GM23338 (cell line): ENCODE results near the gene ADRA1B. TPM values are rescaled to one million over a fixed set of nuclear protein-coding genes. Genes with fewer than 3 reads are reported as not detected.

Experiments used
- ATAC-seq: fragments of 200-7000 bp; cut with Tn5 transposase; 3 replicates; pipeline ENCODE4 v1.9.1; 2020
- DNase-seq: peaks from one replicate; pipeline ENCODE4 v3.0.0-alpha.2; 2015; ENCODE audit warnings: low spot score
- H2AFZ ChIP-seq: fragments of 200-600 bp; sonication (generic); 2 replicates; pipeline ENCODE4 v1.8.0; 2016; ENCODE audit warnings: antibody characterized with exemption, mild to moderate bottlenecking, moderate library complexity
- H3F3A ChIP-seq: fragments of 200-600 bp; sonication (generic); replicated peaks from 2 replicates; pipeline ENCODE4 v1.8.0; 2017; ENCODE audit warnings: antibody characterized with exemption, mixed run types, low read depth
- H3K27ac ChIP-seq: fragments of 200-600 bp; sonication (generic); 2 replicates; pipeline ENCODE4 v1.6.1; 2016; ENCODE audit warnings: low read depth
- H3K27me3 ChIP-seq: fragments of 200-600 bp; sonication (generic); 2 replicates; pipeline ENCODE4 v1.8.0; 2016; ENCODE audit warnings: mild to moderate bottlenecking, mixed run types, moderate library complexity; ENCODE audit not compliant: insufficient read depth
- H3K36me3 ChIP-seq: fragments of 200-600 bp; sonication (generic); 2 replicates; pipeline ENCODE4 v1.8.0; 2016; ENCODE audit warnings: mild to moderate bottlenecking; ENCODE audit not compliant: insufficient read depth
- H3K4me1 ChIP-seq: fragments of 200-600 bp; sonication (generic); 2 replicates; pipeline ENCODE4 v1.8.0; 2016; ENCODE audit warnings: mild to moderate bottlenecking, moderate library complexity; ENCODE audit not compliant: insufficient read depth
- H3K4me2 ChIP-seq: fragments of 200-600 bp; sonication (generic); 2 replicates; pipeline ENCODE4 v1.7.1; 2017; ENCODE audit warnings: mixed run types
- H3K4me3 ChIP-seq: fragments of 200-600 bp; sonication (generic); 2 replicates; pipeline ENCODE4 v1.6.1; 2016; ENCODE audit warnings: mixed run types
- H3K79me2 ChIP-seq: fragments of 200-600 bp; sonication (generic); replicated peaks from 2 replicates; pipeline ENCODE4 v1.8.0; 2017; ENCODE audit warnings: mild to moderate bottlenecking; ENCODE audit not compliant: insufficient read depth
- H3K9me2 ChIP-seq: fragments of 200-600 bp; sonication (generic); 2 replicates; pipeline ENCODE4 v1.8.0; 2017; ENCODE audit not compliant: insufficient read depth
- H4K20me1 ChIP-seq: fragments of 200-600 bp; sonication (generic); replicated peaks from 2 replicates; pipeline ENCODE4 v1.8.0; 2017; ENCODE audit warnings: mild to moderate bottlenecking; ENCODE audit not compliant: insufficient read depth
- H3K27ac Mint-ChIP-seq: 2 replicates; pipeline ENCODE4 v1.8.0; 2020; ENCODE audit warnings: inconsistent platforms, mild to moderate bottlenecking, moderate library complexity, mixed read lengths
- H3K27me3 Mint-ChIP-seq: 3 replicates; pipeline ENCODE4 v1.8.0; 2022; ENCODE audit warnings: low read depth, mild to moderate bottlenecking, moderate library complexity, mixed read lengths, inconsistent platforms; ENCODE audit not compliant: insufficient read depth, poor library complexity
- H3K36me3 Mint-ChIP-seq: 3 replicates; pipeline ENCODE4 v1.8.0; 2021; ENCODE audit warnings: low read depth, mild to moderate bottlenecking, inconsistent platforms, moderate library complexity, mixed read lengths
- H3K4me1 Mint-ChIP-seq: 3 replicates; pipeline ENCODE4 v1.8.0; 2020; ENCODE audit warnings: mild to moderate bottlenecking, inconsistent platforms, mixed read lengths
- H3K4me3 Mint-ChIP-seq: 3 replicates; pipeline ENCODE4 v1.8.0; 2021; ENCODE audit warnings: moderate library complexity, mild to moderate bottlenecking, inconsistent platforms, mixed read lengths
- H3K9me3 Mint-ChIP-seq: 3 replicates; pipeline ENCODE4 v1.8.0; 2020; ENCODE audit warnings: moderate library complexity, mild to moderate bottlenecking, inconsistent platforms, mixed read lengths
- CREB1 ChIP-seq: fragments of 250-450 bp; sonication (Bioruptor Pico); IDR thresholded peaks from 2 replicates; pipeline ENCODE4 v1.5.0; 2020; ENCODE audit warnings: low read depth, mild to moderate bottlenecking, moderate library complexity
- CTCF ChIP-seq, 2 experiments: fragments of 200-600 bp in 1 of 2; sonication (generic) in 1 of 2; conservative IDR thresholded peaks; 2 replicates each; pipeline versions ENCODE4 v1.5.1 to v1.6.1; 2016 to 2017; ENCODE audit warnings: antibody characterized with exemption in 2 of 2, low read depth in 2 of 2, mild to moderate bottlenecking in 2 of 2, moderate library complexity in 1 of 2
- ETS1 ChIP-seq: IDR thresholded peaks from 2 replicates; pipeline ENCODE4 v1.6.1; 2016; ENCODE audit warnings: antibody characterized with exemption
- EZH2 ChIP-seq: fragments of 200-600 bp; sonication (generic); IDR thresholded peaks from one replicate; pipeline ENCODE4 v1.8.0; 2017; ENCODE audit warnings: antibody characterized with exemption, mild to moderate bottlenecking, low read depth; ENCODE audit not compliant: unreplicated experiment
- EZH2phosphoT487 ChIP-seq: fragments of 200-600 bp; sonication (generic); IDR thresholded peaks from one replicate; pipeline ENCODE4 v1.8.1; 2018; ENCODE audit warnings: antibody characterized with exemption; ENCODE audit not compliant: unreplicated experiment
- JUNB ChIP-seq: IDR thresholded peaks from one replicate; pipeline ENCODE4 v1.6.1; 2016; ENCODE audit warnings: antibody characterized with exemption; ENCODE audit not compliant: unreplicated experiment
- NANOG ChIP-seq: IDR thresholded peaks from 2 replicates; pipeline ENCODE4 v1.6.1; 2016; ENCODE audit warnings: antibody characterized with exemption, borderline replicate concordance
- POLR2AphosphoS5 ChIP-seq: IDR thresholded peaks from 2 replicates; pipeline ENCODE4 v1.6.1; 2016; ENCODE audit warnings: antibody characterized with exemption, low read depth
- REST ChIP-seq: IDR thresholded peaks from one replicate; pipeline ENCODE4 v1.6.1; 2018; ENCODE audit warnings: antibody characterized with exemption; ENCODE audit not compliant: unreplicated experiment
- STAT1 ChIP-seq: IDR thresholded peaks from one replicate; pipeline ENCODE4 v1.6.1; 2016; ENCODE audit warnings: antibody characterized with exemption; ENCODE audit not compliant: unreplicated experiment
- ZNF114 ChIP-seq: fragments of 250-450 bp; sonication (Bioruptor Pico); IDR thresholded peaks from 2 replicates; pipeline ENCODE4 v1.5.0; 2020; ENCODE audit warnings: mild to moderate bottlenecking, moderate library complexity
- ZNF331 ChIP-seq: fragments of 250-450 bp; sonication (Bioruptor Pico); IDR thresholded peaks from 2 replicates; pipeline ENCODE4 v1.5.0; 2020; ENCODE audit warnings: low read depth, mild to moderate bottlenecking, moderate library complexity
- ZNF462 ChIP-seq: fragments of 250-450 bp; sonication (Bioruptor Pico); IDR thresholded peaks from 2 replicates; pipeline ENCODE4 v1.5.0; 2020; ENCODE audit warnings: mild to moderate bottlenecking, moderate library complexity
- polyA plus RNA-seq: library from polyadenylated mRNA; unstranded; fragments of >200 nt; fragmentation: Nextera tagmentation; extraction: Ambion mirVana; gene quantifications from 2 replicates; pipeline ENCODE4 v1.2.1, GENCODE V29; 2016
- total RNA-seq: library from RNA; depleted of rRNA; stranded (reverse); fragments of >200 nt; shearing (Covaris generic); gene quantifications from 2 replicates; pipeline ENCODE4 v1.2.3, GENCODE V29; 2014

ADRA1B gene
- total and polyA plus RNA-seq, 2 experiments from 2014 or later: not detected

- peaks cover 1% of the 10 kb centered on the region for H3K27me3 Mint-ChIP-seq
- Histone ChIP-seq H2AFZ (no peak overlapping the region), H3K79me2 (no peaks in the 10 kb centered on the region), H3K4me1 (no peaks in the 10 kb centered on the region), H3K27me3 (no peaks in the 10 kb centered on the region), H3K4me2 (no peak overlapping the region), H3K27ac (no peak overlapping the region), H3K36me3 (no peaks in the 10 kb centered on the region), H3K4me3 (no peak overlapping the region), H3K9me2 (no peaks in the 10 kb centered on the region), H4K20me1 (no peaks in the 10 kb centered on the region), H3F3A (no peaks in the 10 kb centered on the region)
- no peak overlapping the region for H3K4me3 Mint-ChIP-seq
- no peaks in the 10 kb centered on the region for H3K36me3 Mint-ChIP-seq
- no peaks in the 10 kb centered on the region; the same call in 2 of the 3 replicates for H3K9me3 Mint-ChIP-seq
- H3K4me1 Mint-ChIP-seq: no peaks in the 10 kb centered on the region
- ATAC-seq: no peak
- TF ChIP-seq NANOG (no peak), ZNF462 (CRISPR knock-in tag) (no peak), JUNB (no peak), EZH2phosphoT487 (no peak), ZNF331 (CRISPR knock-in tag) (no peak), REST (no peak), STAT1 (no peak), ZNF114 (CRISPR knock-in tag) (no peak), ETS1 (no peak), EZH2 (no peak), POLR2AphosphoS5 (no peak), CREB1 (CRISPR knock-in tag) (no peak), CTCF (conservative IDR thresholded peaks at IDR 0.05; ENCODE audit: low read depth in 2 of 2) (no peak)
- DNase-seq: no peak
- H3K27ac Mint-ChIP-seq: no peak overlapping the region
Observed at GRCh38 chr5:159935946-159936345, 19.7 kb downstream of the ADRA1B start.
